Prostate gland (tissue), 2 donors: ENCODE measurements around the gene ACTA2. TPM values are rescaled to one million over a fixed set of nuclear protein-coding genes. Genes with fewer than 3 reads are reported as not detected.
A peak's percentile ranks its signal among the peaks of the same experiment; 100 is the strongest.

ENCODE experiments used
- DNase-seq: peaks from one replicate; pipeline ENCODE4 v3.0.0-alpha.2; 2019; ENCODE audit warnings: low spot score
- H3K27ac ChIP-seq, 2 donors: fragments of 200-600 bp; sonication (generic); 2 replicates each; pipeline ENCODE4 v1.5.1; 2017 to 2019
- H3K27me3 ChIP-seq: fragments of 200-600 bp; sonication (generic); replicated peaks from 2 replicates; pipeline ENCODE4 v1.5.1; 2019; ENCODE audit not compliant: insufficient read depth
- H3K36me3 ChIP-seq, 2 donors: fragments of 200-600 bp; sonication (generic); 1 replicate in 1 of 2; 2 replicates in 1 of 2; pipeline versions ENCODE4 v1.5.1 to v1.8.1; 2017 to 2019
- H3K4me1 ChIP-seq: fragments of 200-600 bp; sonication (generic); replicated peaks from 2 replicates; pipeline ENCODE4 v1.5.1; 2019
- H3K4me3 ChIP-seq, 2 donors: fragments of 200-600 bp; sonication (generic); 2 replicates each; pipeline ENCODE4 v1.5.1; 2017 to 2019
- H3K9me3 ChIP-seq: fragments of 200-600 bp; sonication (generic); 2 replicates; pipeline ENCODE4 v1.5.1; 2017
- CTCF ChIP-seq, 4 experiments: fragments of 200-600 bp in 2 of 4; fragments of 450-650 bp in 2 of 4; sonication (generic) in 2 of 4; IDR thresholded peaks; 1 replicate in 3 of 4; 2 replicates in 1 of 4; pipeline ENCODE4 v1.5.1; 2016 to 2019; ENCODE audit warnings: antibody characterized with exemption in 4 of 4, mild to moderate bottlenecking in 2 of 4, moderate library complexity in 2 of 4
- POLR2A ChIP-seq: fragments of 450-650 bp; IDR thresholded peaks from one replicate; pipeline ENCODE4 v1.6.1; 2016; ENCODE audit warnings: antibody characterized with exemption, mild to moderate bottlenecking
- POLR2AphosphoS5 ChIP-seq: sonication (generic); formaldehyde crosslinking; IDR thresholded peaks from one replicate; pipeline ENCODE4 v1.6.1; 2017; ENCODE audit warnings: antibody characterized with exemption
- whole genome bisulfite sequencing: methylation state at CpG from one replicate; pipeline ENCODE4 v1.1.5; 2018; 5-methylcytosine and 5-hydroxymethylcytosine counted together
- intact Hi-C: fragments of 100-400 bp; cut with DNase I; formaldehyde crosslinking; loops from one replicate; pipeline ENCODE4 v1.14.2; 2022
- total RNA-seq, 2 donors: library from RNA; depleted of rRNA; stranded (reverse); fragments of >200 nt; gene quantifications; one replicate each; pipeline ENCODE4 v1.1.0, GENCODE V29; 2016

The ACTA2 gene
- total RNA-seq, 2 donors from 2014 or later, result 1,024 to 1,957 TPM

GRCh38 chr10:88915781-88916180 lies 36.8 kb downstream of the ACTA2 start:
- Histone ChIP-seq H3K27me3 (no peaks in the 10 kb centered on the region), H3K9me3 (no peaks in the 10 kb centered on the region), H3K27ac (no peak overlapping the region), H3K4me3 (no peak overlapping the region), H3K36me3 (no peaks in the 10 kb centered on the region), H3K4me1 (no peaks in the 10 kb centered on the region)
- TF ChIP-seq CTCF (IDR thresholded peaks at IDR 0.05), result no peak
- no peak for TF ChIP-seq POLR2A
- TF ChIP-seq POLR2AphosphoS5, result no peak
- 89% methylated on average over 2 of the region's 2 CpGs for WGBS
- DNase-seq, result no peak
- intact Hi-C loops, result no loop called here

GRCh38 chr10:88913788-88914187 lies 38.8 kb downstream of the ACTA2 start:
- Histone ChIP-seq H3K36me3 (no peaks in the 10 kb centered on the region), H3K9me3 (no peaks in the 10 kb centered on the region), H3K4me1 (no peaks in the 10 kb centered on the region), H3K27ac (no peak overlapping the region), H3K27me3 (no peaks in the 10 kb centered on the region), H3K4me3 (no peak overlapping the region)
- 47% methylated on average over 5 of the region's 5 CpGs for WGBS
- no peak for DNase-seq
- TF ChIP-seq POLR2A, result no peak
- no peak for TF ChIP-seq CTCF (IDR thresholded peaks at IDR 0.05)
- no peak for TF ChIP-seq POLR2AphosphoS5
- intact Hi-C loops, result no loop called here

GRCh38 chr10:88913127-88913526 lies 39.4 kb downstream of the ACTA2 start:
- Histone ChIP-seq H3K4me3 (no peak overlapping the region), H3K36me3 (no peaks in the 10 kb centered on the region), H3K9me3 (no peaks in the 10 kb centered on the region), H3K4me1 (no peaks in the 10 kb centered on the region), H3K27ac (no peak overlapping the region), H3K27me3 (no peaks in the 10 kb centered on the region)
- intact Hi-C loops, result no loop called here
- TF ChIP-seq POLR2AphosphoS5 (peak; percentile 33), CTCF (IDR thresholded peaks at IDR 0.05) (no peak)
- WGBS, result 52% methylated on average over 9 of the region's 9 CpGs
- DNase-seq, result peak; percentile 26

GRCh38 chr10:88911851-88912250 lies 40.7 kb downstream of the ACTA2 start:
- TF ChIP-seq POLR2A (no peak), POLR2AphosphoS5 (no peak), CTCF (IDR thresholded peaks at IDR 0.05) (no peak)
- Histone ChIP-seq H3K27me3 (no peaks in the 10 kb centered on the region), H3K4me3 (no peak overlapping the region), H3K9me3 (no peaks in the 10 kb centered on the region), H3K36me3 (no peaks in the 10 kb centered on the region), H3K27ac (no peak overlapping the region), H3K4me1 (no peaks in the 10 kb centered on the region)
- intact Hi-C loops, result no loop called here
- no peak for DNase-seq
- 95% methylated on average over 3 of the region's 3 CpGs for WGBS

- intact Hi-C loops, result no loop called here
- H3K4me3 ChIP-seq, result no peak overlapping the region
- 90% methylated on average over 1 of the region's 1 CpG for WGBS
Measured at GRCh38 chr10:88911116-88911515, 41.5 kb downstream of the ACTA2 start.

More at GRCh38 chr10:88911116-88911515, 41.5 kb downstream of the ACTA2 start:
- Histone ChIP-seq H3K9me3 (no peaks in the 10 kb centered on the region), H3K36me3 (no peaks in the 10 kb centered on the region), H3K4me1 (no peaks in the 10 kb centered on the region), H3K27ac (no peak overlapping the region), H3K27me3 (no peaks in the 10 kb centered on the region)
- no peak for DNase-seq
- TF ChIP-seq POLR2AphosphoS5, result no peak
- no peak for TF ChIP-seq POLR2A
- TF ChIP-seq CTCF (IDR thresholded peaks at IDR 0.05), result no peak
